Stimulated activated naive CD4-positive, alpha-beta T cell (primary cell): ENCODE measurements around the gene CCDC144A.
"Not testable (repeated sequence)": the region's sequence is repeated elsewhere in the genome, so short reads cannot be mapped to it uniquely, and the experiment has no call there.

Experiments used
- DNase-seq, 6 experiments: peaks; one replicate each; lab custom pipeline; 2025; lab: John Stamatoyannopoulos, UW

Gene CCDC144A

GRCh38 chr17:16751224-16751923 lies 61.3 kb downstream of the CCDC144A start:
- DNase-seq, result peak in 2 of 6 experiments; percentile 37 to 40

GRCh38 chr17:16751924-16752287 lies 61.9 kb downstream of the CCDC144A start:
- not testable (repeated sequence) for DNase-seq

GRCh38 chr17:16757520-16757919 lies 67.5 kb downstream of the CCDC144A start:
- DNase-seq, result not testable (repeated sequence)

- not testable (repeated sequence) for DNase-seq
Observed at GRCh38 chr17:16758177-16758576, 68.1 kb downstream of the CCDC144A start.

- not testable (repeated sequence) for DNase-seq
Observed at GRCh38 chr17:16768290-16769175, 78.5 kb downstream of the CCDC144A start.

- DNase-seq, result not testable (repeated sequence)
Observed at GRCh38 chr17:16772394-16773145, 82.5 kb downstream of the CCDC144A start.

GRCh38 chr17:16773146-16773522 lies 83.1 kb downstream of the CCDC144A start:
- DNase-seq, result not testable (repeated sequence)

GRCh38 chr17:16787851-16788250 lies 97.8 kb downstream of the CCDC144A start:
- DNase-seq, result not testable (repeated sequence)

GRCh38 chr17:16788889-16789536 lies 99.0 kb downstream of the CCDC144A start:
- DNase-seq, result not testable (repeated sequence)

GRCh38 chr17:16789622-16790021 lies 99.6 kb downstream of the CCDC144A start:
- DNase-seq, result not testable (repeated sequence)

GRCh38 chr17:16790313-16790871 lies 100.4 kb downstream of the CCDC144A start:
- DNase-seq, result not testable (repeated sequence)

- DNase-seq, result not testable (repeated sequence)
Observed at GRCh38 chr17:16794215-16794614, 104.2 kb downstream of the CCDC144A start.

- not testable (repeated sequence) for DNase-seq
Observed at GRCh38 chr17:16795894-16796293, 105.9 kb downstream of the CCDC144A start.

- not testable (repeated sequence) for DNase-seq
Observed at GRCh38 chr17:16804851-16805250, 114.8 kb downstream of the CCDC144A start.

- DNase-seq, result not testable (repeated sequence)
Observed at GRCh38 chr17:16806599-16806998, 116.6 kb downstream of the CCDC144A start.

- not testable (repeated sequence) for DNase-seq
Observed at GRCh38 chr17:16807620-16808019, 117.6 kb downstream of the CCDC144A start.

GRCh38 chr17:16810236-16810635 lies 120.2 kb downstream of the CCDC144A start:
- not testable (repeated sequence) for DNase-seq

- DNase-seq, result not testable (repeated sequence)
Observed at GRCh38 chr17:16812126-16812525, 122.1 kb downstream of the CCDC144A start.

GRCh38 chr17:16814439-16814838 lies 124.4 kb downstream of the CCDC144A start:
- no peak for DNase-seq

GRCh38 chr17:16817201-16817600 lies 127.2 kb downstream of the CCDC144A start:
- DNase-seq, result no peak

GRCh38 chr17:16817940-16818339 lies 127.9 kb downstream of the CCDC144A start:
- not testable (repeated sequence) for DNase-seq
